Body of pancreas (tissue), 4 donors: ENCODE data around the gene RP9.

Experiments used
- CTCF ChIP-seq, 7 experiments: fragments of 450-650 bp in 4 of 7; fragments of 200-600 bp in 3 of 7; sonication (generic) in 3 of 7; IDR thresholded peaks; one replicate each; pipeline ENCODE4 v1.5.1; 2016 to 2019; ENCODE audit warnings: antibody characterized with exemption in 7 of 7
- POLR2A ChIP-seq, 3 donors: fragments of 450-650 bp; IDR thresholded peaks; one replicate each; pipeline ENCODE4 v1.6.1; 2016; ENCODE audit warnings: antibody characterized with exemption in 3 of 3, mild to moderate bottlenecking in 2 of 3

- TF ChIP-seq CTCF (IDR thresholded peaks at IDR 0.05), result no peak
- TF ChIP-seq POLR2A (IDR thresholded peaks at IDR 0.05), result no peak
Measured at GRCh38 chr7:33152087-33152486, 42.9 kb upstream of the RP9 start.
